Body of pancreas (tissue), 4 donors: ENCODE results near the gene ERO1B. TPM values are rescaled to one million over a fixed set of nuclear protein-coding genes. Genes with fewer than 3 reads are reported as not detected.

Source experiments
- ATAC-seq: fragments of 150-250 bp; one replicate; pipeline ENCODE4 v1.9.1; 2016
- DNase-seq, 4 donors: peaks; one replicate each; pipeline ENCODE4 v3.0.0-alpha.2; 2019
- H3K27ac ChIP-seq, 4 donors: fragments of 200-600 bp; sonication (generic); 1 replicate in 3 of 4; 2 replicates in 1 of 4; pipeline versions ENCODE4 v1.5.1 to v1.6.1; 2016 to 2019; ENCODE audit warnings: mild to moderate bottlenecking in 1 of 4, mixed read lengths in 1 of 4, moderate library complexity in 1 of 4
- H3K27me3 ChIP-seq, 2 donors: fragments of 200-600 bp; sonication (generic); one replicate each; pipeline ENCODE4 v1.6.0; 2016; ENCODE audit warnings: mild to moderate bottlenecking in 1 of 2
- H3K36me3 ChIP-seq, 2 donors: fragments of 200-600 bp; sonication (generic); replicated peaks in 1 of 2; 2 replicates each; pipeline ENCODE4 v1.5.1; 2016; ENCODE audit warnings: low read depth in 2 of 2; ENCODE audit not compliant: insufficient read depth in 1 of 2
- H3K4me1 ChIP-seq: fragments of 200-600 bp; sonication (generic); one replicate; pipeline ENCODE4 v1.6.0; 2016
- H3K4me3 ChIP-seq, 2 donors: fragments of 200-600 bp; sonication (generic); 1 replicate in 1 of 2; 2 replicates in 1 of 2; pipeline ENCODE4 v1.5.1; 2016 to 2019
- H3K9me3 ChIP-seq, 3 donors: fragments of 200-600 bp; sonication (generic); 1 replicate in 2 of 3; 2 replicates in 1 of 3; pipeline ENCODE4 v1.5.1; 2016
- CTCF ChIP-seq, 7 experiments: fragments of 450-650 bp in 4 of 7; fragments of 200-600 bp in 3 of 7; sonication (generic) in 3 of 7; IDR thresholded peaks; one replicate each; pipeline ENCODE4 v1.5.1; 2016 to 2019; ENCODE audit warnings: antibody characterized with exemption in 7 of 7
- POLR2A ChIP-seq, 3 donors: fragments of 450-650 bp; IDR thresholded peaks; one replicate each; pipeline ENCODE4 v1.6.1; 2016; ENCODE audit warnings: antibody characterized with exemption in 3 of 3, mild to moderate bottlenecking in 2 of 3
- WGBS, 2 donors: methylation state at CpG; one replicate each; pipeline ENCODE4 v1.1.5; 2017; 5-methylcytosine and 5-hydroxymethylcytosine counted together
- intact Hi-C: fragments of 100-400 bp; cut with DNase I; formaldehyde crosslinking; loops from one replicate; pipeline ENCODE4 v1.15.1; 2023
- total RNA-seq, 2 donors: library from RNA; depleted of rRNA; stranded (reverse); fragments of >200 nt; gene quantifications; one replicate each; pipeline ENCODE4 v1.1.0, GENCODE V29; 2016

The ERO1B gene
- total RNA-seq, 2 donors from 2014 or later = 136 to 489 TPM

- Histone ChIP-seq H3K9me3 (peaks cover 0 to 9% (median 0%) of the 10 kb centered on the region in 3 donors), H3K27me3 (no peaks in the 10 kb centered on the region), H3K27ac (no peak overlapping the region), H3K4me1 (peaks cover 42% of the 10 kb centered on the region), H3K4me3 (no peak overlapping the region), H3K36me3 (no peaks in the 10 kb centered on the region)
- intact Hi-C loops = no loop called here
- DNase-seq = no peak
- 0% methylated on average over 1 of the region's 1 CpG for WGBS, 2 donors
- TF ChIP-seq CTCF (IDR thresholded peaks at IDR 0.05) = no peak
- no peak for TF ChIP-seq POLR2A (IDR thresholded peaks at IDR 0.05)
- ATAC-seq = no peak
These were observed 41.0 kb upstream of the ERO1B start for GRCh38 chr1:236322566-236323409.

GRCh38 chr1:236321101-236321500, 39.3 kb upstream of the ERO1B start:
- intact Hi-C loops = no loop called here
- Histone ChIP-seq H3K27ac (peak overlapping the region; percentile 9 to 60 (median 38)), H3K27me3 (no peaks in the 10 kb centered on the region), H3K36me3 (no peaks in the 10 kb centered on the region), H3K4me3 (no peak overlapping the region), H3K9me3 (peaks cover 0 to 9% (median 0%) of the 10 kb centered on the region in 3 donors), H3K4me1 (peaks cover 29% of the 10 kb centered on the region)
- DNase-seq = no peak
- no peak for ATAC-seq
- WGBS, 2 donors = 59 to 73% methylated on average over 5 of the region's 5 CpGs
- TF ChIP-seq POLR2A (IDR thresholded peaks at IDR 0.05) = no peak
- no peak for TF ChIP-seq CTCF (IDR thresholded peaks at IDR 0.05)

- peak in 1 of 4 donors; percentile 47 for DNase-seq
- peak; percentile 70 for ATAC-seq
- WGBS, 2 donors = 27 to 29% methylated on average over 1 of the region's 1 CpG
- Histone ChIP-seq H3K4me3 (no peak overlapping the region), H3K27ac (peak overlapping the region; percentile 9 to 60 (median 38)), H3K36me3 (no peaks in the 10 kb centered on the region), H3K27me3 (no peaks in the 10 kb centered on the region), H3K9me3 (peaks cover 0 to 9% (median 0%) of the 10 kb centered on the region in 3 donors), H3K4me1 (peaks cover 25% of the 10 kb centered on the region)
- intact Hi-C loops = no loop called here
- TF ChIP-seq CTCF (IDR thresholded peaks at IDR 0.05) (no peak), POLR2A (IDR thresholded peaks at IDR 0.05) (no peak)
These were observed 38.9 kb upstream of the ERO1B start for GRCh38 chr1:236320671-236321070.

GRCh38 chr1:236320214-236320613, 38.5 kb upstream of the ERO1B start:
- ATAC-seq = no peak
- intact Hi-C loops = no loop called here

More at GRCh38 chr1:236320214-236320613, 38.5 kb upstream of the ERO1B start:
- Histone ChIP-seq H3K4me1 (peaks cover 22% of the 10 kb centered on the region), H3K27ac (peak overlapping the region; percentile 9 to 60 (median 38)), H3K4me3 (no peak overlapping the region), H3K36me3 (no peaks in the 10 kb centered on the region), H3K27me3 (no peaks in the 10 kb centered on the region), H3K9me3 (peaks cover 0 to 9% (median 0%) of the 10 kb centered on the region in 3 donors)
- no peak for TF ChIP-seq POLR2A (IDR thresholded peaks at IDR 0.05)
- TF ChIP-seq CTCF (IDR thresholded peaks at IDR 0.05) = no peak
- no peak for DNase-seq
- WGBS, 2 donors = 43 to 67% methylated on average over 1 of the region's 1 CpG
